Epithelial cell of esophagus (primary cell): ENCODE data around the gene KRT9.

Experiments
- DNase-seq: peaks from one replicate; pipeline ENCODE4 v3.0.0; 2010; ENCODE audit warnings: low read depth
- H3K4me3 ChIP-seq: 2 replicates; pipeline ENCODE4 v1.5.1; 2011; ENCODE audit warnings: mild to moderate bottlenecking, low read length, control low read depth
- TF ChIP-seq, protein P1 (sequence below): IDR thresholded peaks from 2 replicates; pipeline ENCODE4 v1.5.1; 2011; ENCODE audit warnings: low read depth, mild to moderate bottlenecking, low read length, control low read depth, inconsistent platforms; ENCODE audit not compliant: insufficient read depth; ENCODE audit errors: missing control alignments

The KRT9 gene

GRCh38 chr17:41594363-41594915 is 22.6 kb upstream of the KRT9 start:
- TF ChIP-seq, protein P1, sequence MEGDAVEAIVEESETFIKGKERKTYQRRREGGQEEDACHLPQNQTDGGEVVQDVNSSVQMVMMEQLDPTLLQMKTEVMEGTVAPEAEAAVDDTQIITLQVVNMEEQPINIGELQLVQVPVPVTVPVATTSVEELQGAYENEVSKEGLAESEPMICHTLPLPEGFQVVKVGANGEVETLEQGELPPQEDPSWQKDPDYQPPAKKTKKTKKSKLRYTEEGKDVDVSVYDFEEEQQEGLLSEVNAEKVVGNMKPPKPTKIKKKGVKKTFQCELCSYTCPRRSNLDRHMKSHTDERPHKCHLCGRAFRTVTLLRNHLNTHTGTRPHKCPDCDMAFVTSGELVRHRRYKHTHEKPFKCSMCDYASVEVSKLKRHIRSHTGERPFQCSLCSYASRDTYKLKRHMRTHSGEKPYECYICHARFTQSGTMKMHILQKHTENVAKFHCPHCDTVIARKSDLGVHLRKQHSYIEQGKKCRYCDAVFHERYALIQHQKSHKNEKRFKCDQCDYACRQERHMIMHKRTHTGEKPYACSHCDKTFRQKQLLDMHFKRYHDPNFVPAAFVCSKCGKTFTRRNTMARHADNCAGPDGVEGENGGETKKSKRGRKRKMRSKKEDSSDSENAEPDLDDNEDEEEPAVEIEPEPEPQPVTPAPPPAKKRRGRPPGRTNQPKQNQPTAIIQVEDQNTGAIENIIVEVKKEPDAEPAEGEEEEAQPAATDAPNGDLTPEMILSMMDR, result no peak
- no peak for DNase-seq

GRCh38 chr17:41593306-41593981 is 21.6 kb upstream of the KRT9 start:
- no peak overlapping the region for H3K4me3 ChIP-seq
- TF ChIP-seq, protein P1, result no peak
- DNase-seq, result no peak

More at GRCh38 chr17:41594363-41594915, 22.6 kb upstream of the KRT9 start:
- no peak overlapping the region for H3K4me3 ChIP-seq

DNA sequence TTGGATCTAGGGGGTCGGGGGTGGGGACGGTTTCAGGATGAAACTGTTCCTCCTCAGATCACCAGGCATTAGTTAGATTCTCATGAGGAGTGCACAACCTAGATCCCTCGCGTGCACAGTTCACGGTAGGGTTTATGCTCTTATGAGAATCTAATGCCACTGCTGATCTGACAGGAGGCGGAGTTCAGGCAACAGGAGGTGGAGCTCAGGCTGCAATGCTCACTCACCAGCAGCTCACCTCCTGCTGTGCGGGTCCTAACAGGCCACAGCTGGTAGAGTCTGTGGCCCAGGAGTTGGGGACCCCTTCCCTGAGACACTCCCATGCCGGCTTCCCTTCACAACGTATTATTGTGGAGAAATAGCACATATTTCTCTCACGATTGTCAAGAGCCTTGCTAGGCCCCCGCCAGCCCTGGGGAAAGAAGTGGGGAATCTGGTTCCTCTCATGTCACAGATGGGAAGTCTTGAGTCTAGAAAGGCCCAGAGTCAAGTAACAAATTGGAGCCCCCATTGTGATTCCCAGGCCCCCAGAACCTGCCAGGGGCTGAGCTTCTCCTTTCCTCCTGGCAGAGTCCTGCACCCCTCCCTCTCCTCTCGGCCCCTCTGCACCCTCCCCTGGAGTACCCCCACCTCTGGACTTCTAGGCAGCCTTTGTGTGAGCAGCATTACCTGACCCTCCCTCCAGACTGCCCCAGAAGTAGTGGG is 20.9 kb upstream of the KRT9 start:
- no peak overlapping the region for H3K4me3 ChIP-seq
- peak; percentile 71 for DNase-seq
- TF ChIP-seq, protein P1, result no peak

DNA sequence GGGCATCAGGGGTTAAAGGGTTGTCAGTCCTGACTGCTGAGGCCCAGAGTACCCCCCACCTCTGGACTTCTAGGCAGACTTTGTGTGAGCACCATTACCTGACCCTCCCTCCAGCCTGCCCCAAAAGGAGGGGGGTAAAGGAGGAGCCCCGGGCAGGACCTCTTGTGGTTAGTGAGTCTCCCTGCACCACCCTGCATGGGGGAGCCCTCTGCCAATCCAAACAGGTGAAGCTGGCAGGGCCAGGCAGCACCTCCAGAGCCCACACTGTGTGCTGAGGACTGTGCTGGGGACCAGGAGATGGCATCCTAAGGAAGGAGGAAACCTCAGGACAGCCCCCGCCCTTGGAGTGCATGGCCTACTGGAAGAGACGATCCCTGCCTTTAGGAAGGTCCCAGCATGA is 17.4 kb upstream of the KRT9 start:
- TF ChIP-seq, protein P1, result no peak
- DNase-seq, result no peak
- no peak overlapping the region for H3K4me3 ChIP-seq

DNA sequence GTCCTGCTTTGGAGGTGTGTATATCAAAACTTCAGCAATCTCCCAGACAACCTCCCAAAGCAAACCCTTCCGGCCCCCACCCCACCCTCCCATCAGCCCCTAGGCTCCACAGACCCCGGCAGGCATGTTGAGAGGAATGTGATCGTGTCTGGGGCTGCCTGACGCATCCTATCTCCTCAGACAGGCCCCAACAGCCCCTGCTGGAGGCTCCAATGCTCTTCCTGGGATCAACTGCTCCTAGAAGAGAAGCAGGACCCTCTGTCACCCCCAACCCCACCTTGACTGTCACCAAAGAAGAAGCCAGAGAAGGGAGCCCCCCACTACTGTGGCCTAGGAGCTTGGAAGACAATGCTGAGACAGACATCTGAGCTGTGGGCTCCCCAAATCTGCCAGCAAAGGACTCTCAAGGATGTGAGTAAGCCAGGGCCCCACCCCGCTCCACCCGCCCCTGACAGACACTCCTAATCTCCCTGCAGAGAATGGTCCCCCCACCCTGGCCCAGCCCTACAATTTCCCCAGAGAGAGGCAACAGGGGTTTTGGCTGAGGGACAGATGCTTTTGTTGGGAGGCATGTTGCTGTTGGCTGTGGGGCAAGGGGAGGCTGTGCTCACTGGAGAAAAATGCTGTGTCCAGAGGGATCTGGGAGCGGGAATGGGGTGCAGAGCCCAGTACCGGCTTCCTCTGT is 16.4 kb upstream of the KRT9 start:
- TF ChIP-seq, protein P1, result no peak
- DNase-seq, result peak; percentile 92
- H3K4me3 ChIP-seq, result no peak overlapping the region

DNA sequence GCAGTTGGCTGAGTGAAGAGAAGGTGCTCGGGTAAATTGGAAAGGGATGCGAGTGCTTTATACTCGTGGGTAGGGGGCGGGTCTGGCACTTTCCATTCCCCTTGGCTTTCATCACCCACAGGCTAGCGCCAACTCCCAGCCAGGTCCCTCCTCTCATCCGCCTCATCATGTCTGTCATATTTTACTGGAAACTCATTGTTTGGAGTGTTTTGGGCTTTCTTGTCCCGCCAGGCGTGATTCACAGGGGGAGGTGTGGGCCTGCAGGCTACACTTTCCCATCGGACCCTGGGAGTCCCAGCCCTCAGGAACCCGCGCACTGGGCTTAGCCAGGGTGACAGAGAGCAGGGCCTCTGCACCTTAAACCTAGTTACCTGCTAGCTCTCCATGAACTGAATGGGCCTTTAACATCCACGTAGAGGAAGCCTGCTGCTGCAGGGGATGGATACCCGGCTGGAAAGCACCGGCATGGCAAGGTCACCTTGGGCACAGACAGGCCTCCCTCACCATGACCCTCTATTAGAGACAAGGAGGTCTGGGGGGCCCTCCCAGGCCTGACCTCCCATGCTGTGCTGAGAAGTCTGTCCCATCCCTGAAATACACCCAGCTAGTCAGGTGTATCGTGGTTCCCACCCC is 15.1 kb upstream of the KRT9 start, which contains the start of gene KRT14:
Gene KRT14, minus strand, starts transcription at position 33 of the 633 bp plus-strand sequence. CDS start 61 bp downstream, outside the sequence.
- TF ChIP-seq, protein P1, result no peak
- peak within 1 kb of the TSS; percentile 84 for H3K4me3 ChIP-seq
- DNase-seq, result peak; percentile 93
